ENCODE results near the gene GLB1L. TPM values are rescaled to one million over a fixed set of nuclear protein-coding genes. Genes with fewer than 3 reads are reported as not detected.

GLB1L gene
- total RNA-seq, 1 experiment from 2014 or later = 6.1 TPM

- TF ChIP-seq ZNF532 (CRISPR knock-in tag; IDR thresholded peaks at IDR 0.05; ENCODE audit: borderline replicate concordance) (no peak), FOXP1 (CRISPR knock-in tag; IDR thresholded peaks at IDR 0.05; ENCODE audit: borderline replicate concordance) (no peak), KAT7 (CRISPR knock-in tag; IDR thresholded peaks at IDR 0.05; ENCODE audit: borderline replicate concordance) (no peak), SP1 (CRISPR knock-in tag; conservative IDR thresholded peaks at IDR 0.05) (no peak), ZNF138 (CRISPR knock-in tag; conservative IDR thresholded peaks at IDR 0.05) (no peak), ZMAT4 (CRISPR knock-in tag; IDR thresholded peaks at IDR 0.05) (no peak), CREB1 (CRISPR knock-in tag; IDR thresholded peaks at IDR 0.05) (no peak), ZNF423 (CRISPR knock-in tag; IDR thresholded peaks at IDR 0.05) (no peak), MYBL2 (CRISPR knock-in tag; IDR thresholded peaks at IDR 0.05) (no peak), ZNF416 (CRISPR knock-in tag; IDR thresholded peaks at IDR 0.05) (no peak), CTCF (IDR thresholded peaks at IDR 0.05) (no peak), FOXP4 (CRISPR knock-in tag; IDR thresholded peaks at IDR 0.05) (no peak)
Observed at GRCh38 chr2:219234331-219234730, 10.9 kb downstream of the GLB1L start (continued).

- Mint-ChIP-seq H3K27me3 (ENCODE audit: low read depth) (no peaks in the 10 kb centered on the region), H3K27ac (peak overlapping the region; percentile 97), H3K9me3 (no peaks in the 10 kb centered on the region), H3K4me3 (peak overlapping the region; percentile 93), H3K4me1 (peaks cover 12% of the 10 kb centered on the region), H3K36me3 (peaks cover 46% of the 10 kb centered on the region)
- POLR2A ChIA-PET = interaction anchor here (0.6 to 2.4 kb wide), 6 partner anchors 12 to 65 kb away, joined by 3 to 18 read pairs (median 5); partner anchors contain the start of genes ABCB6, DNAJB2, GLB1L and STK16
- CTCF ChIA-PET = interaction anchor here (1.0 to 2.4 kb wide), 5 partner anchors 12 to 69 kb away, joined by 3 to 21 read pairs (median 6); partner anchors contain the start of gene ABCB6
- peak; percentile 15 for ATAC-seq
- DNase-seq (ENCODE audit: low spot score) = peak; percentile 45
- TF ChIP-seq MYBL2 (CRISPR knock-in tag; IDR thresholded peaks at IDR 0.05) (0 out of 2 replicates have a peak, but pooled peaks have one; percentile 5), ZNF416 (CRISPR knock-in tag; IDR thresholded peaks at IDR 0.05) (no peak), ZNF671 (CRISPR knock-in tag; IDR thresholded peaks at IDR 0.05) (no peak), ZNF423 (CRISPR knock-in tag; IDR thresholded peaks at IDR 0.05) (no peak), ZNF512 (CRISPR knock-in tag; IDR thresholded peaks at IDR 0.05; ENCODE audit: borderline replicate concordance) (no peak), ARID4B (CRISPR knock-in tag; IDR thresholded peaks at IDR 0.05; ENCODE audit: borderline replicate concordance) (no peak; the same call in 1 of the 2 replicates), TP53 (CRISPR knock-in tag; IDR thresholded peaks at IDR 0.05) (0 out of 2 replicates have a peak, but pooled peaks have one; percentile 29), CBFB (CRISPR knock-in tag; IDR thresholded peaks at IDR 0.05; ENCODE audit: low read depth) (no peak), ZNF219 (CRISPR knock-in tag; IDR thresholded peaks at IDR 0.05; ENCODE audit: borderline replicate concordance) (no peak), ATF1 (CRISPR knock-in tag; IDR thresholded peaks at IDR 0.05) (no peak), TEAD4 (CRISPR knock-in tag; IDR thresholded peaks at IDR 0.05) (no peak)
Observed at GRCh38 chr2:219230059-219230540, 15.1 kb downstream of the GLB1L start.

Measured in WTC11 (cell line).